Keratinocyte (primary cell): ENCODE results near the gene UBFD1. TPM values are rescaled to one million over a fixed set of nuclear protein-coding genes. Genes with fewer than 3 reads are reported as not detected.

Experiments used
- DNase-seq: peaks from one replicate; pipeline ENCODE4 v3.0.0-alpha.2; 2011; ENCODE audit warnings: low read depth, missing footprints, low spot score
- FAIRE-seq: peaks from 2 replicates; lab custom pipeline; 2011; peaks lifted over from hg19 to GRCh38; lab: Jason Lieb, UNC
- H2AFZ ChIP-seq: 2 replicates; pipeline ENCODE4 v1.6.0; 2012; ENCODE audit warnings: low read length, control low read depth, inconsistent platforms; ENCODE audit not compliant: control insufficient read depth
- H3K27ac ChIP-seq: 2 replicates; pipeline ENCODE4 v1.5.1; 2011; ENCODE audit warnings: low read length; ENCODE audit not compliant: control insufficient read depth, insufficient read depth
- H3K27me3 ChIP-seq: 3 replicates; pipeline ENCODE4 v1.6.0; 2011; ENCODE audit warnings: low read length; ENCODE audit not compliant: control insufficient read depth, insufficient read depth; ENCODE audit errors: extremely low read depth
- H3K36me3 ChIP-seq, 2 experiments: 2 replicates in 1 of 2; 3 replicates in 1 of 2; pipeline ENCODE4 v1.5.1; 2011; ENCODE audit warnings: low read length in 2 of 2, mild to moderate bottlenecking in 1 of 2; ENCODE audit not compliant: control insufficient read depth in 2 of 2, insufficient read depth in 2 of 2; ENCODE audit errors: extremely low read depth in 1 of 2
- H3K4me1 ChIP-seq: 3 replicates; pipeline ENCODE4 v1.5.1; 2011; ENCODE audit warnings: low read length; ENCODE audit not compliant: control insufficient read depth, insufficient read depth; ENCODE audit errors: extremely low read depth
- H3K4me2 ChIP-seq: 3 replicates; pipeline ENCODE4 v1.6.0; 2011; ENCODE audit warnings: low read depth, low read length; ENCODE audit not compliant: control insufficient read depth, insufficient read depth; ENCODE audit errors: extremely low read depth
- H3K4me3 ChIP-seq, 3 experiments: fragments of 200-600 bp in 1 of 3; sonication (generic) in 1 of 3; 2 replicates in 2 of 3; 3 replicates in 1 of 3; pipeline ENCODE4 v1.5.1; 2011 to 2016; ENCODE audit warnings: low read length in 3 of 3, mild to moderate bottlenecking in 3 of 3, control low read depth in 2 of 3, inconsistent platforms in 1 of 3, low read depth in 1 of 3, mixed read lengths in 1 of 3, mixed run types in 1 of 3, moderate library complexity in 1 of 3; ENCODE audit not compliant: control insufficient read depth in 2 of 3, insufficient read depth in 2 of 3; ENCODE audit errors: extremely low read depth in 1 of 3
- H3K79me2 ChIP-seq: 2 replicates; pipeline ENCODE4 v1.6.0; 2012; ENCODE audit warnings: low read length; ENCODE audit not compliant: control insufficient read depth, insufficient read depth
- H3K9ac ChIP-seq: 3 replicates; pipeline ENCODE4 v1.6.0; 2011; ENCODE audit warnings: low read length; ENCODE audit not compliant: control insufficient read depth, insufficient read depth; ENCODE audit errors: extremely low read depth
- H3K9me1 ChIP-seq: 3 replicates; pipeline ENCODE4 v1.6.0; 2011; ENCODE audit warnings: low read length; ENCODE audit not compliant: control insufficient read depth, insufficient read depth; ENCODE audit errors: extremely low read depth
- H3K9me3 ChIP-seq: 2 replicates; pipeline ENCODE4 v1.5.1; 2012; ENCODE audit warnings: low read depth, low read length; ENCODE audit not compliant: control insufficient read depth
- H4K20me1 ChIP-seq: 3 replicates; pipeline ENCODE4 v1.6.0; 2011; ENCODE audit warnings: low read length; ENCODE audit not compliant: control insufficient read depth, insufficient read depth; ENCODE audit errors: extremely low read depth
- CTCF ChIP-seq, 3 experiments: IDR thresholded peaks in 1 of 3; conservative IDR thresholded peaks in 1 of 3; optimal IDR thresholded peaks in 1 of 3; 2 replicates in 2 of 3; 3 replicates in 1 of 3; pipeline versions ENCODE3 to v1.5.1; 2011; ENCODE audit warnings: low read length in 3 of 3, mild to moderate bottlenecking in 3 of 3, moderate library complexity in 2 of 3, control low read depth in 1 of 3, inconsistent platforms in 1 of 3; ENCODE audit not compliant: insufficient read depth in 2 of 3; ENCODE audit errors: extremely low read depth in 1 of 3
- EZH2 ChIP-seq: IDR thresholded peaks from one replicate; pipeline ENCODE4 v1.6.1; 2012; ENCODE audit warnings: inconsistent platforms, mild to moderate bottlenecking, low read length, moderate library complexity
- dilution Hi-C: fragments of 300-500 bp; cut with MboI; formaldehyde crosslinking; loops from one replicate; pipeline ENCODE4 v1.7.0; 2020; ENCODE audit warnings: low sequenced_read_pairs; ENCODE audit not compliant: extremely low pct_ligation_motif_present
- polyA minus RNA-seq, 3 experiments: library from RNA; depleted of rRNA, polyadenylated mRNA; stranded (reverse); fragments of >200 nt; gene quantifications; 1 replicate in 1 of 3; 2 replicates in 1 of 3; 3 replicates in 1 of 3; pipeline ENCODE4 v1.2.3, GENCODE V29; 2011
- polyA plus RNA-seq, 5 experiments: library from polyadenylated mRNA; depleted of rRNA in 3 of 5; stranded (reverse) in 3 of 5; stranded (forward) in 1 of 5; unstranded in 1 of 5; fragments of >200 nt; gene quantifications; 1 replicate in 1 of 5; 2 replicates in 3 of 5; 3 replicates in 1 of 5; pipeline versions ENCODE4 v1.2.1 to v1.2.3, GENCODE V29; 2011 to 2012; ENCODE audit warnings: missing spikeins in 2 of 5, low read depth in 1 of 5, low replicate concordance in 1 of 5

The UBFD1 gene
- polyA plus RNA-seq, result 27.7 to 39.8 TPM (median 36.3 TPM) in 3 replicates
- polyA plus RNA-seq (2011; ENCODE audit: low read depth), result 22.1 TPM
- polyA plus RNA-seq (2011; cell fraction: cytosol; rRNA removed), result 31.0 and 42.5 TPM in 2 replicates
- 42.5 and 51.0 TPM in 2 replicates for polyA plus RNA-seq (2011; cell fraction: nucleus; rRNA removed)
- polyA plus RNA-seq (2012; ENCODE audit: low replicate concordance), result 16.1 and 27.8 TPM in 2 replicates
- polyA minus RNA-seq, result 26.6 to 35.1 TPM (median 27.8 TPM) in 3 replicates
- polyA minus RNA-seq (2011; cell fraction: cytosol; rRNA and poly(A)+ RNA removed), result 29.7 TPM
- polyA minus RNA-seq (2011; cell fraction: nucleus; rRNA and poly(A)+ RNA removed), result 21.4 and 28.2 TPM in 2 replicates

GRCh38 chr16:23556881-23557778 lies at the start of gene UBFD1, which contains the start of gene EARS2:
Gene UBFD1 (plus strand): TSS chr16:23557727. CDS start chr16:23557743, 16 bp downstream.
Gene EARS2 (minus strand): TSS chr16:23557350. CDS start chr16:23557343, 7 bp downstream.
- Histone ChIP-seq H3K4me3 (peak within 1 kb of the TSS; percentile 76 to 97 (median 95)), H3K79me2 (peaks cover 40% of the 10 kb centered on the region), H3K36me3 (peaks cover 16 to 22% of the 10 kb centered on the region in 2 experiments), H3K4me2 (peak within 1 kb of the TSS; percentile 96), H4K20me1 (no peaks in the 10 kb centered on the region), H3K9me1 (no peaks in the 10 kb centered on the region), H3K4me1 (peaks cover 7% of the 10 kb centered on the region), H2AFZ (peak within 1 kb of the TSS; percentile 75), H3K27ac (peak within 1 kb of the TSS; percentile 92), H3K9ac (peak within 1 kb of the TSS; percentile 89), H3K9me3 (no peaks in the 10 kb centered on the region), H3K27me3 (no peaks in the 10 kb centered on the region)
- DNase-seq (peak; percentile 87), FAIRE-seq (peak; percentile 23)
- peak; percentile 80 to 95 (median 85) for TF ChIP-seq CTCF (optimal IDR thresholded peaks at IDR 0.05 in 1 of 3, IDR thresholded peaks at IDR 0.05 in 1 of 3, conservative IDR thresholded peaks at IDR 0.05 in 1 of 3; ENCODE audit: extremely low read depth in 1 of 3, insufficient read depth in 2 of 3, low read length in 3 of 3)
- no peak for TF ChIP-seq EZH2
- dilution Hi-C loops, result no loop called here

- H4K20me1 ChIP-seq, result peaks cover 19% of the 10 kb centered on the region
- no peaks in the 10 kb centered on the region for H3K9me1 ChIP-seq
- peaks cover 36% of the 10 kb centered on the region for H3K79me2 ChIP-seq
- H3K9me3 ChIP-seq, result no peaks in the 10 kb centered on the region
- H3K4me1 ChIP-seq, result peaks cover 16% of the 10 kb centered on the region
- dilution Hi-C loops, result no loop called here
- DNase-seq, result no peak
- peak overlapping the region; percentile 17 for H3K27ac ChIP-seq
- no peak for TF ChIP-seq EZH2
- no peak for TF ChIP-seq CTCF (optimal IDR thresholded peaks at IDR 0.05 in 1 of 3, IDR thresholded peaks at IDR 0.05 in 1 of 3, conservative IDR thresholded peaks at IDR 0.05 in 1 of 3; ENCODE audit: extremely low read depth in 1 of 3, insufficient read depth in 2 of 3, low read length in 3 of 3)
- no peak overlapping the region for H2AFZ ChIP-seq
- H3K27me3 ChIP-seq, result no peaks in the 10 kb centered on the region
- H3K4me2 ChIP-seq, result peak overlapping the region; percentile 98
- H3K4me3 ChIP-seq, result peak overlapping the region; percentile 49 to 77 (median 74)
- H3K36me3 ChIP-seq, result peaks cover 0 to 1% of the 10 kb centered on the region in 2 experiments
- peak overlapping the region; percentile 78 for H3K9ac ChIP-seq
- no peak for FAIRE-seq
These were observed 48.7 kb upstream of the UBFD1 start for GRCh38 chr16:23508589-23509440.
